Activated gamma-delta T cell (primary cell): ENCODE measurements around the gene PRCD.
A peak's percentile ranks its signal among the peaks of the same experiment; 100 is the strongest.
"Not testable (repeated sequence)": the region's sequence is repeated elsewhere in the genome, so short reads cannot be mapped to it uniquely, and the experiment has no call there.

Experiments used
- DNase-seq: peaks from one replicate; lab custom pipeline; 2025; lab: John Stamatoyannopoulos, UW

The PRCD gene

DNA sequence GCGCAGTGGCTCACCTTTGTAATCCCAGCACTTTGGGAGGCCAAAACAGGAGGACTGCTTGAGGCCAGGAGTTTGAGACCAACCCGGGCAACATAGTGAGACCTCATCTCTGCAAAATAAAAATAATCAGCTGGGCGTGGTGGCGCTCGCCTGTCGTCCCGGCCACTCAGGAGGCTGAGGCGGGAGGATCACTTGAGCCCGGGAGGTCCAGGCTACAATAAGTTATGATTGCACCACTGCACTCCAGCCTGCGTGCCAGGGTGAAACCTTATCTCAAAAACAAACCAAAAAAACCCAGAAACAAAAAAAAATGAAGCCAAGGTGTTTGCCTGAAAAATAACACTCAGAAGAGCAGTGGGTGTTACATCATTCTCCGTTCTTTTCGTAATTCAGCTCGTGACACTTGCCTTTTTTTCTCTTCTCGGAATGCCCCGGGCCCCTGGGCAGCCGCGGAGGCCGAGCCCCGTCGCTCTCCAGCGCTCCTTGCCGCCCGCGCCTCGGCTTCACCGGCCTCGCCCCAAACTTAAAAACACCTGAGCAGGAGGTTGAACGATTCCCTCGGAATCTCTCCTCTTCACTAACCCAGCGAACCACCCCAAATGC is 17.0 kb downstream of the PRCD start:
- DNase-seq = peak; percentile 47

GRCh38 chr17:76557368-76558197 is 17.7 kb downstream of the PRCD start:
- DNase-seq = peak; percentile 70

- no peak for DNase-seq
These were observed 18.6 kb downstream of the PRCD start for GRCh38 chr17:76558198-76559095.

DNA sequence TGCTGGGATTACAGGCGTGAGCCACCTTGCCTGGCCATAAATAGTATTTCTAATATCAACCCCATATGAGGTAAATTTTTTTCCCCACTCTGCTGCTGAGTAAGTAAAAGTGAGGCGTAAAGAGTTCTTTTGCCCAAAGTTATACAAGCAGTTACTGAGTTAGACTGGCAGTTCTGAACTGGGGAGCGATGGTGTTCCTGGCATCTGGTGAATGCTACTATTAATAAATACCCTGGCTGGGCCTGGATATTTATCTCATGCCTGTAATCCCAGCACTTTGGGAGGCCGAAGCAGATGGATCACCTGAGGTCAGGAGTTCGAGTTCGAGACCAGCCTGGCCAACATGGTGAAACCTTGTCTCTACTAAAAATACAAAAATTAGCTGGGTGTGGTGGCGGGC is 19.6 kb downstream of the PRCD start:
- DNase-seq = not testable (repeated sequence)

- no peak for DNase-seq
These were observed 20.4 kb downstream of the PRCD start for GRCh38 chr17:76560036-76560876.

DNA sequence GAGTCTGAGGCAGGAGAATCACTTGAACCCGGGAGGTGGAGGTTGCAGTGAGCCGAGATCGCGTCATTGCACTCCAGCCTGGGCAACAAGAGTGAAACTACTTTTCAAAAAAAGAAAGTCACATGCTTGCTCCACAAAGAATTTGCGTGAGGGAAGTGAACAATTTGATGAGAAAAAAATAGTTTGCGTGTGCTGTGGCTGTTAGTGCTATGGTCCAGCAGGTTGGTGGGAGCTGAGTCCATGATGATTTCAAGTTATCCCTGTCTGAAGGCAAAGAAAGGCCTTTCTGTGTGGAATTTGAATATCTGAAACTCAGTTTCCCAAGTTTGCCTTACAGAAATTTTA is 21.0 kb downstream of the PRCD start:
- no peak for DNase-seq

GRCh38 chr17:76561332-76561731 is 21.5 kb downstream of the PRCD start:
- DNase-seq = no peak

DNA sequence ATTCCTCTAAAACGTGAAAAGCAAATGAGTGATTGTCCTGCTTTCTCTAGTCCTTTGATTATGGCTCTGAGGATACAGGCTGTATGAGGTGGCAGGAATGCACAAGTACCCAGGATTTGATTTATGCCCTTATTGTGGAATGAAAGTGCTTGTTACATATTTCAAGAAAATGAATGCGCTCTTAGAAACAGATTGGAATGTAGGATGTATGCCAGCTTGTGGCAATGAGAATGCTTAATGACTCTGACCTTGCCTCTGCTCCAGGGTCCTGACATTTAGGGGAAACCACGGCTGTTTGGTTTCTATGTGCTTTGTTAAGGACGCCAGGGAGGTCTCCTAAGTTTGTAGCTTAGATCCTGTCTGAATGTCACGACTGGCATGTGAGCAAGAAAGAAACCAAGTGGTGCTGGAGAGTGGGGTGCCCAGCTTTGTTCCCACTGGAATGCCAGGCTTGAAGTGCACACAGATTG is 22.0 kb downstream of the PRCD start:
- DNase-seq = no peak

DNA sequence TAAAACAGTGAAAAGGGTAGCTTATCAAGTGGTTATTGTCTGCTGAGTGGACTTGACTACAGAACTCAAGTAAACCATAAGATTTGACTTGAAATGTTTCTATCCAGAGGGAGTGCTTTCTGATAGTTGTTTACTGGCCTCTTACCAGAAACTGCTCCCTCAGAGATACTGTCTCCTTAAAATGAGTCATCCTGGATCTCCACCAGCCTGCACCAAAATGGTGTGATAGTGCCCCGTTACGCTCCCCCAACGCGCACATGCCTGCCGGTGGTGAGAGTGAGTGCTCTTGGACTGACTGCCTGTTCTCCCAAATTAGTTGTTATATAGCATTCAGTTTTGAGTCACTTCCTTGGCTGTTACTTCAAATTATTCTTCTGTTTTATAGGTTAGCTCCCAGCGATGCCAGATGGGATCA is 22.9 kb downstream of the PRCD start:
- DNase-seq = no peak

GRCh38 chr17:76563359-76563758 is 23.5 kb downstream of the PRCD start:
- DNase-seq = not testable (repeated sequence)

- DNase-seq = not testable (repeated sequence)
These were observed 25.3 kb downstream of the PRCD start for GRCh38 chr17:76564991-76565727.

DNA sequence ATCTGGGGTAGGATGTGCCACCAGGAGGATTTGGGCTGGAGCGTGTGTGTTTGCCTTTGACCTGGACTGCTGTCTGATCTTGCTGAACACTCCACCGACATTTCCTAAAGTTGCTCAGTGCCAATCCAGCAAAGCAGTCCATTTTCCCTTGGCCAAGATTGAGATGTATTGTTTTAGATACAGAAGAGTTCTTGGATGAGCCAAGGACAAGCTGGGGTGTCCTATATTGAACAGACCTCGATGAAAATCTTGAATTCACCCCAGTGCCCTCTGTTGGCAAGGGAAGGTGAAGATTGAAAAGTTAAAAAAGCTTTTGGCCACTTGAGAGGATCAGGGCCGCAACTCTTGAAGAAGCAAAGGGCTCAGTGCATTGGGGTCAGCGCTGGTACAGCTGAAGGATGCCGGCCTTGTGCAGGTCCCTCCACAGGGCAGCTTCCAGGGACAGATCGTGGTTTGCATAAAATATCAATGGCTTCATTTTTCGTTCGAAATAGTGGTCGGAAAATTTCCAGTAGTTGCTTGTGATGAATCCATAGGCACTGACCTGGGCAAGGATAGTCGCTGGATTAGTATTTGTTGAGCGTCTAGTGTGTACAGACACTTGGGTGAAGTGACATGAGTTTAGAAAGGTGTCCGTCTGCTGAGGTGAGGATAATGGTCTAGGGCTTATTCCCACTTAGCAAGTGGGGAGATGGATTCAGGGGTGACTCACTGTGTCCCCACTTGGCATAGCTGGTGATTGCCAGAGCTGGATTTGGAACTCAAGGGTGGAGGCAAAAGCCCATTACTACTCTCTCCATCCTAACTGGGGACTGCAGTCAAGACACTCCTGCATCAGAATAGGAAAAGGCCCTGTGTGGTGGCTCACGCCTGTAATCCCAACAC is 26.1 kb downstream of the PRCD start:
- DNase-seq = no peak

- DNase-seq = no peak
These were observed 26.7 kb downstream of the PRCD start for GRCh38 chr17:76566613-76566943.

DNA sequence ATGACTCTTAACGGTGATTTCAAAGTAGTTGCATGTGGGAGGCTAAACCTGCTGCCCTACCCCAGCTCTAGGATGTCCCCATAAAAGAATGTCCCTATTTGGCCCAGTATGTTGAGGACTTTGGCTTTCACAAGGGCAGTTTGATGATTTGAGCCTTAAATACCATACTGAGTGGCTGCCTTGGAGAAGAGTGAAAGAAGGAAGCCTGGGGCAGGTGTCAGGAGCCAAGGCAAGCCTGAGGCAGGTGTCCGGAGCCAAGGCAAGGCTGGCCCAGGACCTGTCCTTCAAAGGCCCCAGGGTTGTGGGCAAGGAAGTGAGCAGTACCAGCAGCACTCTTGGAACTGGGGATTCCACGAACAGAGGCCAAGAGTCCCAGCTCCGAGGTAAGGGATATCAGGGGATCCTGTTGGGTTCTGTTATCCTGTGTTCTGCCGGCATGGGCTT is 27.2 kb downstream of the PRCD start:
- DNase-seq = no peak

DNA sequence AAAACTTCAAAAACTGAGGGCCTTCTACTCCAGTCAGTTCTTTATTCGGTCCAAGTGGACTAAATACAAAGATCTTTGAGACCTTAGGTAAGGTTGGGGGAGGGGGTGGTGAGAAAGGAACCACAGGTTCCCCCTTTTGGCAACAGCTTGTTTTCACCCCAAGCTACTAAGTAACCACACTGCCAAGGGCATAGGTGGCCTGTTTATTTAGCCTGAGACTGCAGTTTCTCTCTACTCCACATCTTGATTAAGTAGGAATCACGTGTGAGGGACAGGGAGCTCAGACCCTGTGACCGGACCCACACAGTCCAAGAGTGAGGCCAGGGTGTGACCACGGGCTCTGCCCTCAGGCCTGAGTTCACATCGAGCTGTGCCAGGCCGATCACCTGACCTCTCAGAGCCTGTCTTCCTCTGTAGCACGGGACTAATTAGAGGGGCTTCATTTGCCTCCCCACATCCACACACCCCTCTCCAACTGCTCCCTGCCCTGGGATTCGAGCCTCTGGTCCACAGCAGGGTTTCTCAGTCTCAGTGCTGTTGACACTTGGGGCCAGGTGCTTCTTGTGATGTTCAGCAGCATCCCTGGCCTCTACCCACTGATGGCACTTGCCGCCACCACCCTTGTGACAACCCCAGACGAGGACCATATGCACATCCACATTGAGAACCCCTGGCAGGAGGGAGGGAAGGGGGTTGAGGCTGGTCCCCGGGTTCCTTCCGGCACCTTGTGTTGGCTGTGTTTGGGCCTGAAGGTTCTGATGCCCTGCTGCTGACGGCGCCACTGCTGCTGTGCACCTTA is 28.0 kb downstream of the PRCD start:
- DNase-seq = no peak

DNA sequence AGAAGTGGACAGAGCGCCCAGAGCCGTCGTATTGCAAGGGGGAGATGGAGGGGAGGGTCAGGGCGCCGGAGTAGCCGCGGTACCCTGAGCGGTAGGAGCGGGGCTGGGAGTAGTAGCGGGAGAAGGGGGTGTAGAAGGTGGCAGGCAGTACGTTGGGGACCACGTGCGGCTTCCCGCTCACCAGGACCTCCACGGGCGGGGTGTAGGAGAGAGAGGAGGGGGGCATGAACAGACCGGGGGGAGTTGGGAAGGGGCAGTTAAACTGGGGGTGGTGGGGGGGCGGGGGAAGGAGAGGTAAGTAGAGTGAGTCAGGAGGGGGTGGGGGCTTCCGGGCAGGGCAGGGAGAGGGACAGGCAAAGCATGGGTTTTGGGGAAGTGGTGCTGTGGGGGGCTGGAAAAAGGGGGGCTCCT is 29.0 kb downstream of the PRCD start:
- no peak for DNase-seq

DNA sequence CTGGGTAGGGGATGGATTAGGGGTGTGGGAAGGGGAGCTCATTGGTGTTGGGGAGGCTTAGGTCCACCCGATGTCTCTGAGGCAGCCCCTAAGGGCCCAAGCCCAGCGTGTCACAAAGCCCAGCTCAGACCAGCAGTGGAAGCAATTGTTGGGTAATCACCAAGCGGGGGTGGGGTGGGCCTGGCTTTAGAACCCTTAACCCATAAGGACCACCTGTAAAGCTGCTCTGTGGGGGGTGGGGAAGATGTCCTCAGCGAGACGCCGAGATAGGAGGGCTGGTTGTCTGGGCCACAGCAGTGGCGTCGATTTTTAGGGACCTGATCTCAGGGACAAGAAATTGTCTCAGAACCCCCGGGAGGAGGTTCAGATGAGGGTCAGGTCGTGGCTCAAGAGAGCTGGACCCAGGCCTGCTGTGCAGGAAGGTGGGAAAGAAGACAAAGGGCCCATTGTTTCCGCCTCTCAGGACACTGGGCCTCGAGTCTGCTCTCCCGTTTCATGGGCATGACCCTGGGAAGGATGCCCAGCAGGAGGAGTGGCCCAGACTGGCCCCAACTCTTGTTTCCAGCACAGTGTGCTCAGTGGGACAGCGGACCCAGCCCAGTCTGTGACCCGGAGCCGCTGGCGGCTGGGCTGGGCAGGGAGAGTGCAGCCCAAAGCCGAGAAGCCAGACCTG is 29.9 kb downstream of the PRCD start:
- DNase-seq = no peak

DNA sequence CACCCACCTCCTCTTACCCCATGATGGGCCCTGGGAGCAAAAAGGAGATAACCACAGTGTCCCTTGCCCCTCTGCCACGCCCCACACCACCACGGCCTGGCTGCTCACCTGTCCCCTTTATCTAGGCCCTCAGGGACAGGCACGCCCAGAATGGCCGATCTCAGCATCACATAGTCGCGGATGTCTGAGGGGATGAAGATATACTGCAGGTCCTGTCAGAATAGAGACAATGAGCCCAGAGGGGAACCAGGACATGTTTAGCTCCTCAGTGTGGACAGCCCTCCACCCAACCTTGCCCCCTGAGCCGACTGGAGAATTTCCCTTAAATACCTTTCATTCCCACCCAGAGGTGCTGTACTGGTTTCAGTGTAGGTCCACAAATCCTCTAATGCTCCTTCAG is 30.6 kb downstream of the PRCD start:
- DNase-seq = no peak
